ENCODE data around the gene LRRC59.

DNA sequence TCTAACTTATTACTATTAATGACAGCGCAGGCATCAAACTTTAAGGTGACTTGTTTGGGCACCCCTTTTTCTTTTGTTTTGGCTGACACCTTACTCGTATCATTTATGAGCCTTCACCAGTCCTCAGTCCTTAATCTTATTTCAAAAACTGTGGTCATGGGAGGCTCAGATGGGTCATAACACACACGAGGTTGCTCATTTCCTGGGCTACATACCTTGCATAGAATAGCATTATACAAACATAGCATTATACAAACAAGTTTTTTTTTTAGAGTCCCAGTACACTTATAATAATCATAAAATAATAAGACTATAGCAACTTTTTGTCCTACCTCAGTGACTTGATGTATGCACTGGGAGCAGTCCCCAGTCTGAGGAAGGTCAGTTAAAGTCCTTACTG lies 17.5 kb upstream of the LRRC59 start:
- no peak for TF ChIP-seq CTCF (IDR thresholded peaks at IDR 0.05)
- TF ChIP-seq POLR2A (IDR thresholded peaks at IDR 0.05), result no peak
